GM12864 (cell line): Measurements from ENCODE around the gene GUCY2F.

ENCODE experiments used
- DNase-seq: peaks from one replicate; pipeline ENCODE4 v3.0.0-alpha.2; 2011; ENCODE audit warnings: low read depth
- H3K4me3 ChIP-seq: 2 replicates; pipeline ENCODE4 v1.5.1; 2011; ENCODE audit warnings: mild to moderate bottlenecking, low read depth, low read length, control low read depth
- CTCF ChIP-seq: IDR thresholded peaks from 2 replicates; pipeline ENCODE4 v1.5.1; 2011; ENCODE audit warnings: low read depth, mild to moderate bottlenecking, moderate library complexity, low read length, control low read depth, inconsistent platforms; ENCODE audit errors: missing control alignments

Gene GUCY2F

GRCh38 chrX:109481986-109482385 is at the start of gene GUCY2F:
GUCY2F (minus strand) TSS chrX:109482086; CDS start chrX:109475936, 6,150 bp downstream.
- H3K4me3 ChIP-seq = no peak within 1 kb of the TSS
- no peak for DNase-seq
- TF ChIP-seq CTCF = no peak

- no peak for DNase-seq
- TF ChIP-seq CTCF = no peak
Observed at GRCh38 chrX:109519001-109519400, 37.1 kb upstream of the GUCY2F start.

GRCh38 chrX:109511113-109511512 is 29.2 kb upstream of the GUCY2F start:
- no peak for TF ChIP-seq CTCF
- DNase-seq = no peak
- H3K4me3 ChIP-seq = no peak overlapping the region

More at GRCh38 chrX:109519001-109519400, 37.1 kb upstream of the GUCY2F start:
- no peak overlapping the region for H3K4me3 ChIP-seq

- DNase-seq = no peak
- no peak for TF ChIP-seq CTCF
- H3K4me3 ChIP-seq = no peak overlapping the region
Observed at GRCh38 chrX:109508915-109509314, 27.0 kb upstream of the GUCY2F start.

- no peak for TF ChIP-seq CTCF
- no peak overlapping the region for H3K4me3 ChIP-seq
- DNase-seq = no peak
Observed at GRCh38 chrX:109501176-109501575, 19.3 kb upstream of the GUCY2F start.

GRCh38 chrX:109498434-109498833 is 16.5 kb upstream of the GUCY2F start:
- DNase-seq = no peak
- TF ChIP-seq CTCF = no peak
- H3K4me3 ChIP-seq = no peak overlapping the region

GRCh38 chrX:109489174-109489573 is 7.3 kb upstream of the GUCY2F start:
- no peak for TF ChIP-seq CTCF
- DNase-seq = no peak
- no peak overlapping the region for H3K4me3 ChIP-seq
